ENCODE data around the gene CBX7. TPM values are rescaled to one million over a fixed set of nuclear protein-coding genes. Genes with fewer than 3 reads are reported as not detected.

Gene CBX7
- total and polyA plus RNA-seq, 2 experiments from 2014 or later, result 2.5 to 10.4 TPM

DNA sequence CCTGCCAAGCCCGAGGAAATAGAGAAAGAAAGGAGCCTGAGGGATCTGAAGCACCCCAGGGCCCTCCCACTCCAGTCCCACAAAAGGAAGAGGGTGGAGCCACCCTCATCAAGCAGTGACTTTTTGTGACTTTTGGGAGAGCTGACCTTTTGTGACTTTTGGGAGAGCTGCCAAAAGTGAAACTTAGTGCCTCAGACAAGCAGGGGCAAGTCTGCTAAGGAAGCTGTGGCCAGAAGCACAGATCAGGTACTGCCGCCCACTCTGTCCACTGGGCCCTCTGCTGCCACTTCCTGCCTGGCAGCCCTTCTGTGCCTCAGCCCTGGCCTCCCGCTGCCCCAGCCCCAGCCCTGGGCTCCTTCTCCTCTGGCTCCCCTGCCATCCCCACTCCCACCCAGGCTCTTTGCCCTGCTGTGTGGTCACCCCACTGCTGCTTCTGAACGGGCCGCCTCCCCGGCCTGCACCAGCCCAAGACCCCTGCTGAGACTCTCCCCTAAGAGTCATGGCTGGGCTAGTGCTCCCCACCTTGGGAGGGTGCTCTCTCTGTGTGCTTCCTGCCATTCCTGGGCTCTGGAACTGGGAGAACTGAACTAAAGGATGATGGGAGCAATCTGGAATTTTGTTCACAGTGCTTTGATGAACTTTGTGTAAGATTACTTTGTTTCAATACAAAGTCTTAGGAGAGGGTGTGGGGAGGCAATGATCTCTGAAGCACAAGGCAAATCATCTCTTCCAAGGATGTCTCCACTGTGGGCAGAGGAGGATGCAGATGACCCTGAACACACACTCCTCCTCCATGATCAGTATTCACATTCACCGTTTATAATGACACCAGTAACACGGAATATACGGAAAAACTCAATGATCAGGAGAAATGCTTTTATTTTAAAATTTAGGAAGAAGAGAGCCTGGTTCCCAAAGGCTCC lies 55.1 kb downstream of the CBX7 start, which contains the start of gene APOBEC3H:
APOBEC3H (plus strand) TSS at position 147 of the 923 bp plus-strand sequence. CDS start 3,035 bp downstream, outside the sequence.
- Histone ChIP-seq H3K27ac (no peak within 1 kb of the TSS), H3K27me3 (replicated peaks; ENCODE audit: insufficient read depth) (peaks cover 5% of the 10 kb centered on the region), H4K20me1 (ENCODE audit: insufficient read depth) (no peaks in the 10 kb centered on the region), H3K9ac (no peak within 1 kb of the TSS), H3F3A (ENCODE audit: insufficient read depth) (no peaks in the 10 kb centered on the region), H2AFZ (peak within 1 kb of the TSS; percentile 48; the same call in 1 of the 2 replicates), H3K9me2 (ENCODE audit: insufficient read depth) (no peaks in the 10 kb centered on the region), H3K36me3 (ENCODE audit: low read depth) (no peaks in the 10 kb centered on the region), H3K79me2 (ENCODE audit: insufficient read depth) (no peaks in the 10 kb centered on the region), H3K4me3 (no peak within 1 kb of the TSS), H3K4me1 (ENCODE audit: insufficient read depth) (no peaks in the 10 kb centered on the region), H3K9me3 (ENCODE audit: low read depth) (no peaks in the 10 kb centered on the region), H3K4me2 (ENCODE audit: unreplicated experiment) (no peak within 1 kb of the TSS)
- in situ Hi-C loops (cut with MboI), result no loop called here
- TF ChIP-seq EZH2phosphoT487 (IDR thresholded peaks at IDR 0.05; ENCODE audit: insufficient read depth, low read depth), result no peak
- TF ChIP-seq EZH2 (IDR thresholded peaks at IDR 0.05; ENCODE audit: insufficient read depth, poor library complexity, severe bottlenecking), result no peak
- DNase-seq, result no peak
- 77 to 80% methylated on average over 9 of the region's 9 CpGs for WGBS, 2 experiments (ENCODE audit: low coverage in 1 of 2, low lambda C conversion rate in 2 of 2, missing lambda C conversion rate in 2 of 2)

DNA sequence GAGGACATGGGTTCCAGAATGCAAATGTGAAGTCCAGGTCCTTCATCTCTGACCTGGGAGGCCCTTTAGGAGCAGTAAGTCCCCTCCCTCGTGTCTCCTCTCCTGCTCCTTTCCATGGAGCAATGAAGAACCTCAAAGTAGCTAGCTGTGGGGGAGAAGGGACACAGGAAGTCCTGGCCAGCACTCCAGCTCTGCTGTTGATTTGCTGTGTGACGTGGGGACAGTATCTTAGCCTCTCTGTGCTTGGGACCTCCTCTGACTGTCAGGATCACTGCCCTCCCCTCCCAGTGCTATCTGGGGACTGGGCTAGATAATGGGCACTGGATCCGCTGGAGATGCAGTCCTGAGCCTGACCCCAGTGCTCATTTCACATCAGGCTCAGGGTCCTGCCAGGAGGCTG lies 56.5 kb downstream of the CBX7 start:
- Histone ChIP-seq H4K20me1 (ENCODE audit: insufficient read depth) (no peaks in the 10 kb centered on the region), H3K4me2 (ENCODE audit: unreplicated experiment) (no peak overlapping the region), H3K9ac (no peak overlapping the region), H3K4me3 (no peak overlapping the region), H3K27me3 (replicated peaks; ENCODE audit: insufficient read depth) (peaks cover 8% of the 10 kb centered on the region), H3F3A (ENCODE audit: insufficient read depth) (no peaks in the 10 kb centered on the region), H3K79me2 (ENCODE audit: insufficient read depth) (no peaks in the 10 kb centered on the region), H3K9me3 (ENCODE audit: low read depth) (no peaks in the 10 kb centered on the region), H3K4me1 (ENCODE audit: insufficient read depth) (no peaks in the 10 kb centered on the region), H3K9me2 (ENCODE audit: insufficient read depth) (no peaks in the 10 kb centered on the region), H3K27ac (no peak overlapping the region), H3K36me3 (ENCODE audit: low read depth) (no peaks in the 10 kb centered on the region), H2AFZ (no peak overlapping the region)
- WGBS, 2 experiments (ENCODE audit: low coverage in 1 of 2, low lambda C conversion rate in 2 of 2, missing lambda C conversion rate in 2 of 2), result 78 to 79% methylated on average over 3 of the region's 3 CpGs
- TF ChIP-seq EZH2 (IDR thresholded peaks at IDR 0.05; ENCODE audit: insufficient read depth, poor library complexity, severe bottlenecking) (no peak), EZH2phosphoT487 (IDR thresholded peaks at IDR 0.05; ENCODE audit: insufficient read depth, low read depth) (no peak)
- DNase-seq, result no peak
- in situ Hi-C loops (cut with MboI), result no loop called here

DNA sequence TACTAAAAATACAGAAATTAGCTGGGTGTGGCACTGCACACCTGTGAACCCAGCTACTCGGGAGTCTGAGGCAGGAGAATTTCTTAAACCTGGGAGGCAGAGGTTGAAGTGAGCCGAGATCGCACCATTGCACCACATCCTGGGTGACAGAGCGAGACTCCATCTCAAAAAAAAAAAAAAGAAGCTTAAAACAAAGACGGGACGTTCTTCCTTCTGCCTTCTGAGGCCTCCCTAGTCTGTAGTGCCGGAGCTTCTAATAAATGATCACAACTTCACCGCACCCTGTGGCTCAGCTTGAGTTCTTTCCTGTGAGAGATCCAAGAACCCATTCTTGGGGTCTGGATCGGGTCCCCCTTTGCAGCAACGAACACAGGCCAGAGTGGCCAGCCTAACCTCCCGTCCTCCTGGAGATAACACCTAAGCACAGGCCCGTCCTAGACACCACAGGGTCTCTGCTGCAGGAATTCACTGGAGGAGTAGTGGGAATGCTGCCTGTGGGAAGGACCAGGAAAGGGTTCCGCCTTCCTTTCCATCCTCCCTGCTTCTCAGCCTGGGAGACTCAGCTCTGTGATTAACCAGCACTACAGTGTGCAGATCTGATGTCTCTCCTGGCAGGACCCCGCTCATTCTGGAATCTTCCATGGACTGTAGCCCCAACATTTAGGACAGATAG lies 57.6 kb downstream of the CBX7 start:
- Histone ChIP-seq H3K27me3 (replicated peaks; ENCODE audit: insufficient read depth) (peaks cover 8% of the 10 kb centered on the region), H3F3A (ENCODE audit: insufficient read depth) (no peaks in the 10 kb centered on the region), H3K9me2 (ENCODE audit: insufficient read depth) (no peaks in the 10 kb centered on the region), H3K9ac (no peak overlapping the region), H3K36me3 (ENCODE audit: low read depth) (no peaks in the 10 kb centered on the region), H2AFZ (no peak overlapping the region), H3K27ac (no peak overlapping the region), H3K4me3 (no peak overlapping the region), H4K20me1 (ENCODE audit: insufficient read depth) (no peaks in the 10 kb centered on the region), H3K9me3 (ENCODE audit: low read depth) (no peaks in the 10 kb centered on the region), H3K79me2 (ENCODE audit: insufficient read depth) (no peaks in the 10 kb centered on the region), H3K4me1 (ENCODE audit: insufficient read depth) (no peaks in the 10 kb centered on the region), H3K4me2 (ENCODE audit: unreplicated experiment) (no peak overlapping the region)
- TF ChIP-seq EZH2 (IDR thresholded peaks at IDR 0.05; ENCODE audit: insufficient read depth, poor library complexity, severe bottlenecking), result no peak
- TF ChIP-seq EZH2phosphoT487 (IDR thresholded peaks at IDR 0.05; ENCODE audit: insufficient read depth, low read depth), result no peak
- in situ Hi-C loops (cut with MboI), result no loop called here
- no peak for DNase-seq
- 77 to 80% methylated on average over 13 to 14 of the region's 14 CpGs for WGBS, 2 experiments (ENCODE audit: low coverage in 1 of 2, low lambda C conversion rate in 2 of 2, missing lambda C conversion rate in 2 of 2)

DNA sequence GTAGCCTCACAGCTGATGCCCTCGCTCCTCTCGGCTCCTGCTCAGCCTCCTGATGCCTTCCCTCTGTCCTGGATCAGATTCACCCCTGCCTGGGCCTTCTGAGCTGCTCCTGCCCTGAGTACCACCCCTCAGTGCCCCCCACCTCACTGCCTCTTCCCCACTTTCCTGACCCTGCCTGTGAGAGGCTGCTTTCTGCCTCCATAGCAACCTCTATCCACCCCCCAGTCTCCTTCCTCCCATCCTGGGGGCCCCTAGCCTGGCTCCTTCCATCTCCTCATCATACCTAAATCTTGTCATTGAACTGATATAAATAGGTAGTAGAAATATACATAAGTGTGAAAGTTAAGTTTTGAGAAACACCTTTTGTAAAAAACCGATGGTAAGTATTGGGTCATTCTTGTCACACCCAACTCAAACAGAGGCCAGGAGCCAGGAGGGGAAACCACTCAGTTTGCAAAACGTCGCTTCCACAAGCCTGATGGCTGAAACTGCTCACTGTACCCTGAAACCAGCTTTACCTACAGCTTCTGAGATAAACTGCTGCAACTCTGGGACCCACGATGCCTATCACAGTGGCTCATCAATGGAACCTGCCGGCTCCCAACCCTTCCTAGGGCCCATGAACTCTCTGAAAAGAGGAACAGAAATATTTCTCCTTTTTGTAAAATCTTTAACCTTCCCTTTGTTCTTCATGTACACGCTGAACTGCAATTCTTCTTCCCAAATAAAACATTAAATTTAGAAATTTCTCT lies 60.2 kb downstream of the CBX7 start:
- no peaks in the 10 kb centered on the region for H3K4me1 ChIP-seq (ENCODE audit: insufficient read depth)
- DNase-seq, result no peak
- H4K20me1 ChIP-seq (ENCODE audit: insufficient read depth), result no peaks in the 10 kb centered on the region
- WGBS, 2 experiments (ENCODE audit: low coverage in 1 of 2, low lambda C conversion rate in 2 of 2, missing lambda C conversion rate in 2 of 2), result 66 to 67% methylated on average over 8 of the region's 8 CpGs
- H3K36me3 ChIP-seq (ENCODE audit: low read depth), result no peaks in the 10 kb centered on the region
- H3K27ac ChIP-seq, result no peak overlapping the region
- no peak overlapping the region for H2AFZ ChIP-seq
- H3K4me2 ChIP-seq (ENCODE audit: unreplicated experiment), result no peak overlapping the region
- in situ Hi-C loops (cut with MboI), result no loop called here
- H3K27me3 ChIP-seq (replicated peaks; ENCODE audit: insufficient read depth), result peaks cover 8% of the 10 kb centered on the region
- H3K4me3 ChIP-seq, result no peak overlapping the region
- H3K9ac ChIP-seq, result no peak overlapping the region
- no peaks in the 10 kb centered on the region for H3F3A ChIP-seq (ENCODE audit: insufficient read depth)
- no peak for TF ChIP-seq EZH2 (IDR thresholded peaks at IDR 0.05; ENCODE audit: insufficient read depth, poor library complexity, severe bottlenecking)
- TF ChIP-seq EZH2phosphoT487 (IDR thresholded peaks at IDR 0.05; ENCODE audit: insufficient read depth, low read depth), result no peak
- H3K9me2 ChIP-seq (ENCODE audit: insufficient read depth), result no peaks in the 10 kb centered on the region
- H3K9me3 ChIP-seq (ENCODE audit: low read depth), result no peaks in the 10 kb centered on the region
- H3K79me2 ChIP-seq (ENCODE audit: insufficient read depth), result no peaks in the 10 kb centered on the region
